HG03280 (cell line): Measurements from ENCODE around the gene MTOR.
"Not testable (repeated sequence)": the region's sequence is repeated elsewhere in the genome, so short reads cannot be mapped to it uniquely, and the experiment has no call there.

Experiments
- ATAC-seq: cut with Tn5 transposase; IDR thresholded peaks from one replicate; pipeline ENCODE4 v1.9.1; 2021; ENCODE audit warnings: mild to moderate bottlenecking, moderate library complexity; ENCODE audit not compliant: unreplicated experiment

Gene MTOR

GRCh38 chr1:11126569-11126968, 135.8 kb downstream of the MTOR start:
- ATAC-seq = no peak

- no peak for ATAC-seq
These were observed 136.4 kb downstream of the MTOR start for GRCh38 chr1:11125931-11126330.

GRCh38 chr1:11124965-11125364, 137.4 kb downstream of the MTOR start:
- ATAC-seq = no peak

GRCh38 chr1:11116318-11116717, 146.0 kb downstream of the MTOR start:
- ATAC-seq = no peak

GRCh38 chr1:11114966-11115365, 147.4 kb downstream of the MTOR start:
- ATAC-seq = no peak

- ATAC-seq = no peak
These were observed 153.1 kb downstream of the MTOR start for GRCh38 chr1:11109047-11109760.

GRCh38 chr1:11107599-11107998, 154.8 kb downstream of the MTOR start:
- no peak for ATAC-seq

- ATAC-seq = no peak
These were observed 156.8 kb downstream of the MTOR start for GRCh38 chr1:11105586-11105985.

GRCh38 chr1:11101347-11101746, 161.0 kb downstream of the MTOR start:
- no peak for ATAC-seq

- not testable (repeated sequence) for ATAC-seq
These were observed 161.5 kb downstream of the MTOR start for GRCh38 chr1:11100806-11101205.

GRCh38 chr1:11100149-11100493, 162.2 kb downstream of the MTOR start:
- no peak for ATAC-seq

GRCh38 chr1:11099310-11100148, 162.8 kb downstream of the MTOR start, which contains the start of gene EXOSC10:
Gene EXOSC10, minus strand, starts transcription at chr1:11099869. Its CDS starts 38 bp downstream, at chr1:11099831.
- peak; percentile 95 for ATAC-seq

GRCh38 chr1:11098931-11099309, 163.4 kb downstream of the MTOR start:
- no peak for ATAC-seq

GRCh38 chr1:11083784-11084183, 178.6 kb downstream of the MTOR start:
- not testable (repeated sequence) for ATAC-seq

GRCh38 chr1:11080931-11081330, 181.4 kb downstream of the MTOR start:
- no peak for ATAC-seq

- ATAC-seq = no peak
These were observed 183.7 kb downstream of the MTOR start for GRCh38 chr1:11078631-11079030.

GRCh38 chr1:11073398-11073797, 189.0 kb downstream of the MTOR start:
- not testable (repeated sequence) for ATAC-seq

- no peak for ATAC-seq
These were observed 190.0 kb downstream of the MTOR start for GRCh38 chr1:11072216-11072917.

- ATAC-seq = no peak
These were observed 190.7 kb downstream of the MTOR start for GRCh38 chr1:11071463-11072215.

GRCh38 chr1:11070876-11071275, 191.5 kb downstream of the MTOR start:
- no peak for ATAC-seq
